ENCODE results near the gene CNDP1.

Gene CNDP1

DNA sequence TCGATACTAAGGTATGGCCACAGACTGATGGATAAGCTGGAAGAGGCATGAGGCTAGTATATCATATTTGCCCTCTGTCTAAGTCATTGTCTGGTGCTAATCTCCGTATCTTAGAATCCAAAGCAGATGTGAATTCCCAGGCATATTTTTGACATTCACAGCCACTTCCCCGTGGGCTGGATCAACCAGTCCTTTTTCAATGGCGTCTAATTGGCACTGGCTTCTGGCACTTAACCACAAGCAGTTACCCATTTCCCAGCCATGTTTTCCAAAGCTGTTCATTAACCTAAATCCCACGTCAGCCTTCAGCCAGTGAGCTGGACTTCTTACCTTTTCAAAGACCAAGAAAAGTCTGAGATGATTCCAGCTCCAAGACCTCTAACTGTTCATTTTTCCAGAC is 42.7 kb downstream of the CNDP1 start:
- Histone ChIP-seq H3K23ac (ENCODE audit: low read length) (no peak overlapping the region), H4K12ac (ENCODE audit: low read depth, low read length) (no peak overlapping the region), H3K79me2 (ENCODE audit: control insufficient read depth, insufficient read depth, low read length, poor library complexity) (no peaks in the 10 kb centered on the region), H2BK12ac (ENCODE audit: low read length) (no peak overlapping the region), H2BK120ac (ENCODE audit: insufficient read depth, low read length, poor library complexity) (no peak overlapping the region), H2BK5ac (ENCODE audit: low read depth, low read length, poor library complexity) (no peak overlapping the region), H3K4ac (ENCODE audit: low read depth, low read length) (no peak overlapping the region), H3K9ac (ENCODE audit: low read length) (no peak overlapping the region), H2AFZ (ENCODE audit: insufficient read depth, low read length, poor library complexity) (no peak overlapping the region), H3K4me3 (ENCODE audit: low read depth, low read length) (no peak overlapping the region), H3K4me2 (ENCODE audit: low read length) (no peak overlapping the region), H4K8ac (ENCODE audit: low read depth, low read length) (no peak overlapping the region), H3K36me3 (ENCODE audit: control insufficient read depth in 1 of 2, insufficient read depth in 2 of 2, low read length in 2 of 2) (no peaks in the 10 kb centered on the region), H3K14ac (ENCODE audit: low read length) (no peak overlapping the region), H3K27ac (ENCODE audit: low read depth, low read length) (no peak overlapping the region), H3K18ac (ENCODE audit: low read length) (no peak overlapping the region), H2AK5ac (ENCODE audit: low read length) (no peak overlapping the region), H3K27me3 (ENCODE audit: insufficient read depth, low read length) (no peaks in the 10 kb centered on the region), H3K4me1 (ENCODE audit: control insufficient read depth in 1 of 2, insufficient read depth in 2 of 2, low read length in 2 of 2) (peaks cover 8% of the 10 kb centered on the region in 2 experiments), H4K91ac (ENCODE audit: low read depth, low read length) (no peak overlapping the region), H3K79me1 (ENCODE audit: low read length) (no peaks in the 10 kb centered on the region), H3K9me3 (ENCODE audit: insufficient read depth, low read depth, low read length) (no peaks in the 10 kb centered on the region)
- whole genome bisulfite sequencing (ENCODE audit: extremely low coverage, insufficient coverage, insufficient read length) = no CpG with 5 or more reads among the region's 5 CpGs
- no peak for DNase-seq

DNA sequence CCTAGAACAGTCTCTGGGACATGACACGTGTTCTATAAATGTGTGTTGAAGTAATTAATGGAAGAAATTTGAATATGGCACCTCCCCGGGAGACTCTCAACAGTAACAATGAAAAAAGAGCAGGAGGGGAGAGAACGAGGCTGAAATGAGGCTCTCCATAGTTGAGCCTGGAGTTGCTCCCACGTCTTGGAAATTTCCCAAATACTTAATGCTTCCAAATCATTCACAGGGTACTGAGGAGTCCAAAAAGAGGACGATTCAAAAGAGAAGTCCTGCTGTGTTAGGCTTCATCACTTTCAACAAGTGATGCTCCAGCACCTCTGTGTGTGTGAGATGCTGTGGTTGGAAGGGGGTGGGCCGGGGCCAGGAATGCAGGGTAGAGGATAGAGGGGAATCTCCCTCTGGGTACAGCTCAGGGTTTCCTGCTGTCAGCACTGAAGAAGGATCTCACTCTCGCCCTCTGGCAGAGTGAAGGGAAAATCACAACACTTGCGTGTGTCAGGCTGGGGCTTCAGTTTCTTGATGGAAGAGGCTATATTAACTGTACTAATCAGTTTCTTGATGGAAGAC is 45.3 kb downstream of the CNDP1 start:
- no peak for DNase-seq
- Histone ChIP-seq H2AFZ (ENCODE audit: insufficient read depth, low read length, poor library complexity) (no peak overlapping the region), H4K91ac (ENCODE audit: low read depth, low read length) (no peak overlapping the region), H3K18ac (ENCODE audit: low read length) (no peak overlapping the region), H2AK5ac (ENCODE audit: low read length) (no peak overlapping the region), H3K4me1 (ENCODE audit: control insufficient read depth in 1 of 2, insufficient read depth in 2 of 2, low read length in 2 of 2) (peaks cover 8% of the 10 kb centered on the region in 2 experiments), H4K8ac (ENCODE audit: low read depth, low read length) (no peak overlapping the region), H2BK12ac (ENCODE audit: low read length) (no peak overlapping the region), H3K27ac (ENCODE audit: low read depth, low read length) (no peak overlapping the region), H3K79me1 (ENCODE audit: low read length) (no peaks in the 10 kb centered on the region), H3K23ac (ENCODE audit: low read length) (no peak overlapping the region), H3K4me2 (ENCODE audit: low read length) (no peak overlapping the region), H3K4ac (ENCODE audit: low read depth, low read length) (no peak overlapping the region), H3K36me3 (ENCODE audit: control insufficient read depth in 1 of 2, insufficient read depth in 2 of 2, low read length in 2 of 2) (no peaks in the 10 kb centered on the region), H3K9ac (ENCODE audit: low read length) (no peak overlapping the region), H3K9me3 (ENCODE audit: insufficient read depth, low read depth, low read length) (no peaks in the 10 kb centered on the region), H3K14ac (ENCODE audit: low read length) (no peak overlapping the region), H3K27me3 (ENCODE audit: insufficient read depth, low read length) (no peaks in the 10 kb centered on the region), H3K79me2 (ENCODE audit: control insufficient read depth, insufficient read depth, low read length, poor library complexity) (no peaks in the 10 kb centered on the region), H3K4me3 (ENCODE audit: low read depth, low read length) (no peak overlapping the region), H2BK120ac (ENCODE audit: insufficient read depth, low read length, poor library complexity) (no peak overlapping the region), H2BK5ac (ENCODE audit: low read depth, low read length, poor library complexity) (no peak overlapping the region), H4K12ac (ENCODE audit: low read depth, low read length) (no peak overlapping the region)
- no CpG with 5 or more reads among the region's 8 CpGs for WGBS (ENCODE audit: extremely low coverage, insufficient coverage, insufficient read length)

DNA sequence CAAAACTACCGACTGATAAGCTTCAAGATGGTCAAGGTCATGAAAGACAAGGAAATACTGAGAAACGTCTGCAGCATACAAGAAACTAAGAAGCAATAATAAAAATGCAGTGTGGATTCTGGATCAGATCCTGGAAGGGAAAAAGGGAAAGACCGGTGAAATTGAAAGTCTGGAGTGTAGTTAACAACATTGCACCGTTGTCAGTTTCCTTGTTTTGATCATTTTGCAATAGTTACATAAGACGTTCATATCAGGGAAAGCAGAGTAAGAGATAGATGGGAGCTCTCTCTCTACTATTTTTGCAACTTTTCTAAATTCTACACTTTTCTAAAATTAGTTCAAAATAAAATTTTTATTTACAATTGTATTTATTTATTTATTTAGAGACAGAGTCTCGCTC is 48.3 kb downstream of the CNDP1 start:
- no peak overlapping the region for H2AK5ac ChIP-seq (ENCODE audit: low read length)
- H2BK120ac ChIP-seq (ENCODE audit: insufficient read depth, low read length, poor library complexity) = no peak overlapping the region
- H4K8ac ChIP-seq (ENCODE audit: low read depth, low read length) = no peak overlapping the region
- no peaks in the 10 kb centered on the region for H3K27me3 ChIP-seq (ENCODE audit: insufficient read depth, low read length)
- H3K4ac ChIP-seq (ENCODE audit: low read depth, low read length) = no peak overlapping the region
- H3K4me2 ChIP-seq (ENCODE audit: low read length) = no peak overlapping the region
- no peak overlapping the region for H3K18ac ChIP-seq (ENCODE audit: low read length)
- no peaks in the 10 kb centered on the region for H3K9me3 ChIP-seq (ENCODE audit: insufficient read depth, low read depth, low read length)
- H4K12ac ChIP-seq (ENCODE audit: low read depth, low read length) = no peak overlapping the region
- DNase-seq = no peak
- no CpG with 5 or more reads among the region's 6 CpGs for WGBS (ENCODE audit: extremely low coverage, insufficient coverage, insufficient read length)
- no peak overlapping the region for H3K27ac ChIP-seq (ENCODE audit: low read depth, low read length)
- no peak overlapping the region for H2BK12ac ChIP-seq (ENCODE audit: low read length)
- no peak overlapping the region for H3K23ac ChIP-seq (ENCODE audit: low read length)
- no peak overlapping the region for H2AFZ ChIP-seq (ENCODE audit: insufficient read depth, low read length, poor library complexity)
- no peaks in the 10 kb centered on the region for H3K79me2 ChIP-seq (ENCODE audit: control insufficient read depth, insufficient read depth, low read length, poor library complexity)
- H3K79me1 ChIP-seq (ENCODE audit: low read length) = no peaks in the 10 kb centered on the region
- no peak overlapping the region for H2BK5ac ChIP-seq (ENCODE audit: low read depth, low read length, poor library complexity)
- H3K14ac ChIP-seq (ENCODE audit: low read length) = no peak overlapping the region
- H3K4me3 ChIP-seq (ENCODE audit: low read depth, low read length) = no peak overlapping the region
- H3K36me3 ChIP-seq (ENCODE audit: control insufficient read depth in 1 of 2, insufficient read depth in 2 of 2, low read length in 2 of 2) = no peaks in the 10 kb centered on the region
- peaks cover 8% of the 10 kb centered on the region in 2 experiments for H3K4me1 ChIP-seq (ENCODE audit: control insufficient read depth in 1 of 2, insufficient read depth in 2 of 2, low read length in 2 of 2)
- H3K9ac ChIP-seq (ENCODE audit: low read length) = no peak overlapping the region
- no peak overlapping the region for H4K91ac ChIP-seq (ENCODE audit: low read depth, low read length)

- no peak overlapping the region for H3K4me3 ChIP-seq (ENCODE audit: low read depth, low read length)
- no peak overlapping the region for H3K9ac ChIP-seq (ENCODE audit: low read length)
- H2BK12ac ChIP-seq (ENCODE audit: low read length) = no peak overlapping the region
- H3K27ac ChIP-seq (ENCODE audit: low read depth, low read length) = no peak overlapping the region
- H3K36me3 ChIP-seq (ENCODE audit: control insufficient read depth in 1 of 2, insufficient read depth in 2 of 2, low read length in 2 of 2) = no peaks in the 10 kb centered on the region
- no peak overlapping the region for H2BK120ac ChIP-seq (ENCODE audit: insufficient read depth, low read length, poor library complexity)
- H2AFZ ChIP-seq (ENCODE audit: insufficient read depth, low read length, poor library complexity) = no peak overlapping the region
- H3K27me3 ChIP-seq (ENCODE audit: insufficient read depth, low read length) = no peaks in the 10 kb centered on the region
- H3K4me1 ChIP-seq (ENCODE audit: control insufficient read depth in 1 of 2, insufficient read depth in 2 of 2, low read length in 2 of 2) = no peaks in the 10 kb centered on the region
- H3K23ac ChIP-seq (ENCODE audit: low read length) = no peak overlapping the region
- no peak for DNase-seq
- no peaks in the 10 kb centered on the region for H3K79me1 ChIP-seq (ENCODE audit: low read length)
- no peak overlapping the region for H3K18ac ChIP-seq (ENCODE audit: low read length)
- H3K79me2 ChIP-seq (ENCODE audit: control insufficient read depth, insufficient read depth, low read length, poor library complexity) = no peaks in the 10 kb centered on the region
- no peaks in the 10 kb centered on the region for H3K9me3 ChIP-seq (ENCODE audit: insufficient read depth, low read depth, low read length)
- H3K4me2 ChIP-seq (ENCODE audit: low read length) = no peak overlapping the region
- WGBS (ENCODE audit: extremely low coverage, insufficient coverage, insufficient read length) = no CpG with 5 or more reads among the region's 8 CpGs
- H4K8ac ChIP-seq (ENCODE audit: low read depth, low read length) = no peak overlapping the region
- H4K91ac ChIP-seq (ENCODE audit: low read depth, low read length) = no peak overlapping the region
- no peak overlapping the region for H2AK5ac ChIP-seq (ENCODE audit: low read length)
- H3K14ac ChIP-seq (ENCODE audit: low read length) = no peak overlapping the region
- H4K12ac ChIP-seq (ENCODE audit: low read depth, low read length) = no peak overlapping the region
- H2BK5ac ChIP-seq (ENCODE audit: low read depth, low read length, poor library complexity) = no peak overlapping the region
- no peak overlapping the region for H3K4ac ChIP-seq (ENCODE audit: low read depth, low read length)
Measured at GRCh38 chr18:74587441-74587840, 53.1 kb downstream of the CNDP1 start.
